Measurements from ENCODE around the gene VPS33B. TPM values are rescaled to one million over a fixed set of nuclear protein-coding genes. Genes with fewer than 3 reads are reported as not detected.

Gene VPS33B
- 10 to 100 TPM in 2 of 4 donors, 1 to 10 TPM in 2; 6.7 to 18.7 (median 10.8) TPM for total RNA-seq

GRCh38 chr15:91022075-91022831 lies at the start of gene VPS33B:
Gene VPS33B (minus strand): TSS chr15:91022594. CDS start chr15:91022249, 345 bp downstream.
- intact Hi-C loops (cut with DNase I; ENCODE audit: low total_unique reads) = no loop called here
- WGBS, 2 donors (ENCODE audit: low coverage in 1 of 2) = 0% methylated on average over 2 to 47 of the region's 48 CpGs
- no peaks in the 10 kb centered on the region for H3K36me3 ChIP-seq
- TF ChIP-seq POLR2A (IDR thresholded peaks at IDR 0.05) (peak; percentile 53), POLR2AphosphoS5 (IDR thresholded peaks at IDR 0.05) (peak; percentile 69 to 85 (median 70)), EP300 (IDR thresholded peaks at IDR 0.05; ENCODE audit: low read depth) (no peak)
- TF ChIP-seq, protein P1, sequence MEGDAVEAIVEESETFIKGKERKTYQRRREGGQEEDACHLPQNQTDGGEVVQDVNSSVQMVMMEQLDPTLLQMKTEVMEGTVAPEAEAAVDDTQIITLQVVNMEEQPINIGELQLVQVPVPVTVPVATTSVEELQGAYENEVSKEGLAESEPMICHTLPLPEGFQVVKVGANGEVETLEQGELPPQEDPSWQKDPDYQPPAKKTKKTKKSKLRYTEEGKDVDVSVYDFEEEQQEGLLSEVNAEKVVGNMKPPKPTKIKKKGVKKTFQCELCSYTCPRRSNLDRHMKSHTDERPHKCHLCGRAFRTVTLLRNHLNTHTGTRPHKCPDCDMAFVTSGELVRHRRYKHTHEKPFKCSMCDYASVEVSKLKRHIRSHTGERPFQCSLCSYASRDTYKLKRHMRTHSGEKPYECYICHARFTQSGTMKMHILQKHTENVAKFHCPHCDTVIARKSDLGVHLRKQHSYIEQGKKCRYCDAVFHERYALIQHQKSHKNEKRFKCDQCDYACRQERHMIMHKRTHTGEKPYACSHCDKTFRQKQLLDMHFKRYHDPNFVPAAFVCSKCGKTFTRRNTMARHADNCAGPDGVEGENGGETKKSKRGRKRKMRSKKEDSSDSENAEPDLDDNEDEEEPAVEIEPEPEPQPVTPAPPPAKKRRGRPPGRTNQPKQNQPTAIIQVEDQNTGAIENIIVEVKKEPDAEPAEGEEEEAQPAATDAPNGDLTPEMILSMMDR (IDR thresholded peaks at IDR 0.05) = no peak
- no peaks in the 10 kb centered on the region for H3K9me3 ChIP-seq
- in situ Hi-C loops (cut with MboI; ENCODE audit: low pct_ligation_motif_present in 1 of 4, low pct_unique_long_range_greater_than_20kb in 1 of 4, low sequenced_read_pairs in 3 of 4) = no loop called here
- peak; percentile 90 for DNase-seq
- peaks cover 0 to 25% (median 22%) of the 10 kb centered on the region in 4 donors for H3K4me1 ChIP-seq
- H3K4me3 ChIP-seq = peak within 1 kb of the TSS; percentile 51 to 100 (median 74)
- H3K27me3 ChIP-seq = no peaks in the 10 kb centered on the region
- peak within 1 kb of the TSS; percentile 74 to 92 (median 79) for H3K27ac ChIP-seq

- intact Hi-C loops (cut with DNase I; ENCODE audit: low total_unique reads) = no loop called here
- WGBS, 2 donors (ENCODE audit: low coverage in 1 of 2) = 65 to 71% methylated on average over 4 of the region's 4 CpGs
- DNase-seq = no peak
- Histone ChIP-seq H3K9me3 (no peaks in the 10 kb centered on the region), H3K27ac (no peak overlapping the region), H3K4me1 (no peaks in the 10 kb centered on the region), H3K27me3 (peaks cover 25% of the 10 kb centered on the region), H3K4me3 (no peak overlapping the region), H3K36me3 (no peaks in the 10 kb centered on the region)
- in situ Hi-C loops (cut with MboI; ENCODE audit: low pct_ligation_motif_present in 1 of 4, low pct_unique_long_range_greater_than_20kb in 1 of 4, low sequenced_read_pairs in 3 of 4) = no loop called here
- TF ChIP-seq, protein P1 (IDR thresholded peaks at IDR 0.05) = no peak
- TF ChIP-seq EP300 (IDR thresholded peaks at IDR 0.05; ENCODE audit: low read depth) (no peak), POLR2A (IDR thresholded peaks at IDR 0.05) (no peak), POLR2AphosphoS5 (IDR thresholded peaks at IDR 0.05) (no peak)
Observed at GRCh38 chr15:91072161-91072560, 49.8 kb upstream of the VPS33B start.

- 66 to 76% methylated on average over 5 to 8 of the region's 8 CpGs for WGBS, 2 donors (ENCODE audit: low coverage in 1 of 2)
- no peak for DNase-seq
Observed at GRCh38 chr15:91070872-91071271, 48.5 kb upstream of the VPS33B start.

DNA sequence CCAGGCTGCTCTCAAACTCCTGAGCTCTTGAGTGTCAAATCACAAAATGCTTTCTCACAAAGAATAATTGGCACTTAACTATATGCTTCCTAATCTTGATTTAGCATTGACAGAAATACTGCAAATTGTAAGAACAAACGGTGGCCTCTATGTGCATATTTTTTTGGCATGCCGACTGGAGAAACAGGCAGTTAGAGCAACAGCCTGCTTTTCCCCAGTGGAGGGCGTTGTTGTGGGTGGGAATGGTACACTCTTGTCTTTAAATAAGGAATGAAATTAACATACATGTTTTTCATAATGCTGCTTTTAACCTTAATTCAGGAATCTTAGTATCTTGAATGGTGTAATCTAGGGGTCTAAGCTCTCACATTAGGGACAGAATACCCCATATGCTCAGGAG lies 46.6 kb upstream of the VPS33B start:
- Histone ChIP-seq H3K4me3 (no peak overlapping the region), H3K4me1 (no peaks in the 10 kb centered on the region), H3K9me3 (no peaks in the 10 kb centered on the region), H3K27ac (no peak overlapping the region), H3K36me3 (no peaks in the 10 kb centered on the region), H3K27me3 (peaks cover 25% of the 10 kb centered on the region)
- in situ Hi-C loops (cut with MboI; ENCODE audit: low pct_ligation_motif_present in 1 of 4, low pct_unique_long_range_greater_than_20kb in 1 of 4, low sequenced_read_pairs in 3 of 4) = no loop called here
- TF ChIP-seq EP300 (IDR thresholded peaks at IDR 0.05; ENCODE audit: low read depth) (no peak), POLR2AphosphoS5 (IDR thresholded peaks at IDR 0.05) (no peak), POLR2A (IDR thresholded peaks at IDR 0.05) (no peak)
- TF ChIP-seq, protein P1 (IDR thresholded peaks at IDR 0.05) = no peak
- no peak for DNase-seq
- intact Hi-C loops (cut with DNase I; ENCODE audit: low total_unique reads) = no loop called here
- 62 to 74% methylated on average over 3 of the region's 3 CpGs for WGBS, 2 donors (ENCODE audit: low coverage in 1 of 2)

More at GRCh38 chr15:91070872-91071271, 48.5 kb upstream of the VPS33B start:
- Histone ChIP-seq H3K4me1 (no peaks in the 10 kb centered on the region), H3K36me3 (no peaks in the 10 kb centered on the region), H3K27ac (no peak overlapping the region), H3K4me3 (no peak overlapping the region), H3K27me3 (peaks cover 25% of the 10 kb centered on the region), H3K9me3 (no peaks in the 10 kb centered on the region)
- intact Hi-C loops (cut with DNase I; ENCODE audit: low total_unique reads) = no loop called here
- TF ChIP-seq, protein P1 (IDR thresholded peaks at IDR 0.05) = no peak
- TF ChIP-seq POLR2A (IDR thresholded peaks at IDR 0.05) (no peak), POLR2AphosphoS5 (IDR thresholded peaks at IDR 0.05) (no peak), EP300 (IDR thresholded peaks at IDR 0.05; ENCODE audit: low read depth) (no peak)
- in situ Hi-C loops (cut with MboI; ENCODE audit: low pct_ligation_motif_present in 1 of 4, low pct_unique_long_range_greater_than_20kb in 1 of 4, low sequenced_read_pairs in 3 of 4) = no loop called here

Measured in transverse colon (tissue), 4 donors.